ENCODE measurements around the gene NEK7.

- no peak for TF ChIP-seq POLR2A (IDR thresholded peaks at IDR 0.05)
- TF ChIP-seq, protein P1, sequence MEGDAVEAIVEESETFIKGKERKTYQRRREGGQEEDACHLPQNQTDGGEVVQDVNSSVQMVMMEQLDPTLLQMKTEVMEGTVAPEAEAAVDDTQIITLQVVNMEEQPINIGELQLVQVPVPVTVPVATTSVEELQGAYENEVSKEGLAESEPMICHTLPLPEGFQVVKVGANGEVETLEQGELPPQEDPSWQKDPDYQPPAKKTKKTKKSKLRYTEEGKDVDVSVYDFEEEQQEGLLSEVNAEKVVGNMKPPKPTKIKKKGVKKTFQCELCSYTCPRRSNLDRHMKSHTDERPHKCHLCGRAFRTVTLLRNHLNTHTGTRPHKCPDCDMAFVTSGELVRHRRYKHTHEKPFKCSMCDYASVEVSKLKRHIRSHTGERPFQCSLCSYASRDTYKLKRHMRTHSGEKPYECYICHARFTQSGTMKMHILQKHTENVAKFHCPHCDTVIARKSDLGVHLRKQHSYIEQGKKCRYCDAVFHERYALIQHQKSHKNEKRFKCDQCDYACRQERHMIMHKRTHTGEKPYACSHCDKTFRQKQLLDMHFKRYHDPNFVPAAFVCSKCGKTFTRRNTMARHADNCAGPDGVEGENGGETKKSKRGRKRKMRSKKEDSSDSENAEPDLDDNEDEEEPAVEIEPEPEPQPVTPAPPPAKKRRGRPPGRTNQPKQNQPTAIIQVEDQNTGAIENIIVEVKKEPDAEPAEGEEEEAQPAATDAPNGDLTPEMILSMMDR (IDR thresholded peaks at IDR 0.05): no peak
These were observed 34.1 kb upstream of the NEK7 start for GRCh38 chr1:198122693-198123092.

Data from lower leg skin (tissue), 3 donors.